GM12878 (cell line): ENCODE data around the gene MVB12B. TPM values are rescaled to one million over a fixed set of nuclear protein-coding genes. Genes with fewer than 3 reads are reported as not detected.

Experiments
- ATAC-seq: fragments of 200-7000 bp; cut with Tn5 transposase; 3 replicates; pipeline ENCODE4 v1.9.1; 2020; ENCODE audit warnings: mild to moderate bottlenecking, moderate library complexity
- BruUV-seq: library from RNA; stranded (reverse); fragments of 400-500 nt; replicated peaks from 2 replicates; lab custom pipeline; 2021; lab: Mats Ljungman, UMichigan
- CTCF ChIA-PET: fragments of 300-600 bp; sonication (Branson Sonifier 250); formaldehyde crosslinking; extraction: SDS; loops from one replicate; lab custom pipeline; 2021; ENCODE audit warnings: inconsistent platforms; lab: Yijun Ruan, JAX
- POLR2A ChIA-PET: fragments of 350-600 bp; formaldehyde crosslinking; extraction: SDS; loops from one replicate; lab custom pipeline; 2021; ENCODE audit warnings: inconsistent platforms; lab: Charles Lee
- RAD21 ChIA-PET: fragments of 300-600 bp; sonication (Branson Sonifier 250); formaldehyde crosslinking; loops from one replicate; lab custom pipeline; 2023; ENCODE audit warnings: antibody characterized with exemption; ENCODE audit not compliant: unreplicated experiment; lab: Charles Lee
- SMC1A ChIA-PET: fragments of 300-600 bp; sonication (Branson Sonifier 250); formaldehyde crosslinking; loops from one replicate; lab custom pipeline; 2023; ENCODE audit not compliant: unreplicated experiment, uncharacterized antibody; lab: Charles Lee
- DNase-seq: peaks from one replicate; pipeline ENCODE4 v3.0.0-alpha.2; 2011; ENCODE audit warnings: low read depth, low spot score
- FAIRE-seq: peaks from 3 replicates; lab custom pipeline; 2011; peaks lifted over from hg19 to GRCh38; lab: Jason Lieb, UNC
- H2AFZ ChIP-seq: 2 replicates; pipeline ENCODE4 v1.6.0; 2011; ENCODE audit warnings: low read depth, low read length, control low read depth; ENCODE audit not compliant: control insufficient read depth
- H3K27ac ChIP-seq: 2 replicates; pipeline ENCODE4 v1.5.1; 2011; ENCODE audit warnings: control low read depth; ENCODE audit not compliant: control insufficient read depth, insufficient read depth
- H3K27me3 ChIP-seq, 2 experiments: replicated peaks in 1 of 2; 2 replicates each; pipeline versions ENCODE4 v1.6.0 to v1.6.1; 2011; ENCODE audit warnings: low read length in 1 of 2; ENCODE audit not compliant: control insufficient read depth in 2 of 2, insufficient read depth in 2 of 2
- H3K36me3 ChIP-seq, 2 experiments: 2 replicates each; pipeline ENCODE4 v1.5.1; 2011; ENCODE audit warnings: low read length in 1 of 2; ENCODE audit not compliant: control insufficient read depth in 2 of 2, insufficient read depth in 2 of 2
- H3K4me1 ChIP-seq: 2 replicates; pipeline ENCODE4 v1.6.1; 2011; ENCODE audit warnings: mild to moderate bottlenecking, low read length, moderate library complexity, mixed read lengths; ENCODE audit not compliant: control insufficient read depth, insufficient read depth
- H3K4me2 ChIP-seq: 2 replicates; pipeline ENCODE4 v1.6.0; 2011; ENCODE audit warnings: control low read depth; ENCODE audit not compliant: control insufficient read depth, insufficient read depth
- H3K4me3 ChIP-seq: fragments of 200-600 bp; sonication (generic); 2 replicates; pipeline ENCODE4 v1.5.1; 2016
- H3K79me2 ChIP-seq: 2 replicates; pipeline ENCODE4 v1.6.0; 2011; ENCODE audit warnings: low read length; ENCODE audit not compliant: control insufficient read depth, insufficient read depth
- H3K9ac ChIP-seq: 2 replicates; pipeline ENCODE4 v1.8.0; 2011; ENCODE audit warnings: low read length, control low read depth, mixed read lengths; ENCODE audit not compliant: control insufficient read depth, insufficient read depth
- H3K9me3 ChIP-seq: replicated peaks from 3 replicates; pipeline ENCODE4 v1.5.1; 2011; ENCODE audit warnings: mild to moderate bottlenecking, low read length; ENCODE audit not compliant: control insufficient read depth, insufficient read depth
- H4K20me1 ChIP-seq: 2 replicates; pipeline ENCODE4 v1.6.0; 2011; ENCODE audit not compliant: control insufficient read depth, insufficient read depth
- CBX3 ChIP-seq: fragments of 200-600 bp; sonication (generic); IDR thresholded peaks from 2 replicates; pipeline ENCODE4 v1.6.1; 2016; ENCODE audit warnings: low read depth, borderline replicate concordance
- CEBPB ChIP-seq, 2 experiments: fragments of 150-350 bp in 1 of 2; IDR thresholded peaks; 2 replicates each; pipeline ENCODE4 v1.6.1; 2012 to 2014; ENCODE audit warnings: low read depth in 2 of 2, low read length in 2 of 2, borderline replicate concordance in 1 of 2, inconsistent platforms in 1 of 2
- HDAC6 ChIP-seq: fragments of 200-600 bp; sonication (generic); IDR thresholded peaks from one replicate; pipeline ENCODE4 v1.8.0; 2017; ENCODE audit warnings: antibody characterized with exemption; ENCODE audit not compliant: unreplicated experiment
- RAD21 ChIP-seq: IDR thresholded peaks from 2 replicates; pipeline ENCODE4 v1.6.1; 2011; ENCODE audit warnings: mild to moderate bottlenecking, low read depth, low read length, moderate library complexity; ENCODE audit not compliant: insufficient read depth
- RAD51 ChIP-seq: fragments of 450-650 bp; IDR thresholded peaks from 2 replicates; pipeline ENCODE4 v1.6.1; 2016; ENCODE audit warnings: moderate library complexity, mild to moderate bottlenecking, inconsistent platforms
- RB1 ChIP-seq: fragments of 450-650 bp; formaldehyde crosslinking; IDR thresholded peaks from 2 replicates; pipeline ENCODE4 v1.6.1; 2017; ENCODE audit warnings: mild to moderate bottlenecking, borderline replicate concordance
- RFX5 ChIP-seq: IDR thresholded peaks from 2 replicates; pipeline ENCODE4 v1.6.1; 2011; ENCODE audit warnings: low read depth, low read length, improper control_type of control experiment
- SIX5 ChIP-seq: IDR thresholded peaks from 2 replicates; pipeline ENCODE4 v1.6.1; 2011; ENCODE audit warnings: mild to moderate bottlenecking, low read depth, low read length, moderate library complexity; ENCODE audit not compliant: severe bottlenecking
- SPI1 ChIP-seq: IDR thresholded peaks from 2 replicates; pipeline ENCODE4 v1.6.1; 2011; ENCODE audit warnings: low read depth, mild to moderate bottlenecking, low read length, moderate library complexity, borderline replicate concordance; ENCODE audit not compliant: insufficient read depth
- ZNF384 ChIP-seq: IDR thresholded peaks from 2 replicates; pipeline ENCODE4 v1.6.1; 2012; ENCODE audit warnings: low read depth, mild to moderate bottlenecking, low read length, improper control_type of control experiment, borderline replicate concordance
- WGBS: methylation state at CpG from one replicate; pipeline ENCODE4 v1.1.6; 2016; ENCODE audit warnings: low lambda C conversion rate; ENCODE audit not compliant: insufficient replicate concordance, insufficient coverage; ENCODE audit errors: missing lambda C conversion rate; 5-methylcytosine and 5-hydroxymethylcytosine counted together
- in situ Hi-C: fragments of 300-500 bp; cut with MboI; formaldehyde crosslinking; loops from 9 replicates; pipeline ENCODE4 v1.14.3; 2018; ENCODE audit warnings: mixed read lengths
- intact Hi-C: fragments of 100-400 bp; cut with micrococcal nuclease; formaldehyde crosslinking; loops from one replicate; pipeline ENCODE4 v1.14.2; 2022; ENCODE audit not compliant: unreplicated experiment
- polyA plus RNA-seq, 11 experiments: library from polyadenylated mRNA; depleted of rRNA in 4 of 11; unstranded in 6 of 11; stranded (reverse) in 5 of 11; fragments of >200 nt; fragmentation: Nextera tagmentation in 4 of 11; fragmentation: Illumina TruSeq in 1 of 11; extraction: Ambion mirVana in 4 of 11; extraction: Trizol in 1 of 11; gene quantifications; 1 replicate in 1 of 11; 2 replicates in 10 of 11; pipeline versions ENCODE4 v1.2.1 to v1.2.3, GENCODE V29; 2011 to 2016; ENCODE audit warnings: inconsistent platforms in 2 of 11, missing spikeins in 2 of 11, low read depth in 1 of 11
- total RNA-seq, 4 experiments: library from RNA; depleted of rRNA in 3 of 4; stranded (reverse); fragments of >200 nt in 3 of 4; fragmentation: Illumina TruSeq in 1 of 4; extraction: Trizol in 1 of 4; gene quantifications; 2 replicates each; pipeline versions ENCODE4 v1.2.1 to v1.2.3, GENCODE V29; 2013 to 2021

Gene MVB12B
- total and polyA plus RNA-seq, 10 of the 15 experiments (the other 5 are each of a cell fraction or from before 2014, with no cell fraction given), result 0.08 TPM; not detected in 9

- no peaks in the 10 kb centered on the region for H3K79me2 ChIP-seq
- CTCF ChIA-PET, result no interaction called here
- WGBS, result 79% methylated on average over 6 of the region's 6 CpGs
- no peaks in the 10 kb centered on the region for H3K4me1 ChIP-seq
- no peak for DNase-seq
- no peak overlapping the region for H3K27ac ChIP-seq
- SMC1A ChIA-PET, result no interaction called here
- no peak overlapping the region for H3K4me3 ChIP-seq
- no peaks in the 10 kb centered on the region for H4K20me1 ChIP-seq
- in situ Hi-C loops, result no loop called here
- no TSS peak for BruUV-seq
- TF ChIP-seq CEBPB (IDR thresholded peaks at IDR 0.05; ENCODE audit: borderline replicate concordance in 1 of 2, low read depth in 2 of 2, low read length in 2 of 2), result no peak
- TF ChIP-seq RAD21, result no peak
- TF ChIP-seq CBX3, result no peak
- TF ChIP-seq HDAC6, result no peak
- no peak for TF ChIP-seq SIX5
- no peak for TF ChIP-seq RB1
- no peak for TF ChIP-seq SPI1
- no peak for TF ChIP-seq RFX5
- TF ChIP-seq RAD51, result no peak
- no peak for TF ChIP-seq ZNF384
- POLR2A ChIA-PET, result no interaction called here
- H3K9ac ChIP-seq, result no peak overlapping the region
- intact Hi-C loops, result no loop called here
- no peak for FAIRE-seq
- peaks cover 3% of the 10 kb centered on the region; the same call in 2 of the 3 replicates for H3K9me3 ChIP-seq
- H2AFZ ChIP-seq, result no peak overlapping the region
- no peaks in the 10 kb centered on the region for H3K36me3 ChIP-seq
- RAD21 ChIA-PET, result no interaction called here
- H3K27me3 ChIP-seq, result peaks cover 8 to 23% of the 10 kb centered on the region in 2 experiments
- no peak for ATAC-seq
- H3K4me2 ChIP-seq, result no peak overlapping the region
These were observed 808 bp upstream of the MVB12B start for GRCh38 chr9:126325821-126326220.
